Ovary (tissue), 9 donors: ENCODE results near the gene LCOR. TPM values are rescaled to one million over a fixed set of nuclear protein-coding genes. Genes with fewer than 3 reads are reported as not detected.

Source experiments
- DNase-seq, 5 donors: peaks; one replicate each; pipeline ENCODE4 v3.0.0-alpha.2; 2019 to 2020
- H3K27ac ChIP-seq, 2 donors: fragments of 200-600 bp; one replicate each; pipeline versions ENCODE4 v1.5.1 to v1.8.0; 2019 to 2022
- H3K27me3 ChIP-seq: fragments of 200-600 bp; one replicate; pipeline ENCODE4 v1.8.0; 2022
- H3K36me3 ChIP-seq: fragments of 200-600 bp; sonication (generic); one replicate; pipeline ENCODE4 v1.5.1; 2019
- H3K4me1 ChIP-seq: one replicate; pipeline ENCODE4 v1.8.1; 2013; ENCODE audit warnings: mild to moderate bottlenecking, moderate library complexity; ENCODE audit not compliant: insufficient read depth
- H3K4me3 ChIP-seq: fragments of 200-600 bp; sonication (generic); one replicate; pipeline ENCODE4 v1.5.1; 2017
- H3K9me3 ChIP-seq, 2 donors: fragments of 200-600 bp in 1 of 2; sonication (generic) in 1 of 2; one replicate each; pipeline versions ENCODE4 v1.5.1 to v1.8.1; 2013 to 2019; ENCODE audit warnings: mild to moderate bottlenecking in 1 of 2, moderate library complexity in 1 of 2
- EP300 ChIP-seq: sonication (generic); formaldehyde crosslinking; IDR thresholded peaks from one replicate; pipeline ENCODE4 v1.6.1; 2017; ENCODE audit warnings: antibody characterized with exemption
- POLR2A ChIP-seq: fragments of 450-650 bp; IDR thresholded peaks from one replicate; pipeline ENCODE4 v1.6.1; 2017; ENCODE audit warnings: antibody characterized with exemption, mild to moderate bottlenecking, moderate library complexity
- WGBS, 3 donors: extraction: QIAGEN DNeasy Blood & Tissue Kit in 1 of 3; methylation state at CpG; one replicate each; pipeline versions ENCODE4 v1.1.5 to v1.1.7; 2013 to 2017; 5-methylcytosine and 5-hydroxymethylcytosine counted together
- intact Hi-C, 4 donors: fragments of 100-400 bp; cut with DNase I; formaldehyde crosslinking; loops; one replicate each; pipeline versions ENCODE4 v1.11.0 to v1.15.1; 2022 to 2023
- polyA plus RNA-seq, 2 donors: library from polyadenylated mRNA; stranded (reverse); fragments of 200-250 nt in 1 of 2; fragments of 350-450 nt in 1 of 2; fragmentation: Illumina TruSeq in 1 of 2; extraction: RNeasy Lipid Tissue Mini Kit (QIAGEN cat#74804) in 1 of 2; gene quantifications; one replicate each; pipeline ENCODE4 v1.2.3, GENCODE V29; 2013 to 2014
- total RNA-seq, 7 donors: library from RNA; depleted of rRNA in 2 of 7; stranded (reverse); fragments of >200 nt in 2 of 7; fragmentation: NEBNext Ultra II Directional in 3 of 7; extraction: Animal tissue kit (Norgen Biotek cat#: 25700) in 3 of 7; gene quantifications; one replicate each; pipeline versions ENCODE4 v1.1.0 to v1.2.4, GENCODE V29; 2016 to 2023
- TF ChIP-seq, protein P1 (sequence below), 3 donors: fragments of 450-650 bp in 2 of 3; fragments of 200-600 bp in 1 of 3; IDR thresholded peaks; one replicate each; pipeline versions ENCODE4 v1.5.1 to v1.8.0; 2016 to 2022; ENCODE audit warnings: antibody characterized with exemption in 3 of 3, mild to moderate bottlenecking in 1 of 3
- donor health status: DM: no; HTN: no; CAD: no; lungs with moderate emphysema.
- donor health status: DM: no; HTN: no; CAD: no.
- donor health status: Bipolar disorder and iron deficiency.
- donor health status: DM: yes; HTN: yes; CAD: no.
- donor health status: DM: no; HTN: no; CAD: no.
- donor health status: DM: yes; HTN: yes; CAD: no.

LCOR gene
- total and polyA plus RNA-seq, 9 donors, result 4.0 to 44.9 (median 29.8) TPM

DNA sequence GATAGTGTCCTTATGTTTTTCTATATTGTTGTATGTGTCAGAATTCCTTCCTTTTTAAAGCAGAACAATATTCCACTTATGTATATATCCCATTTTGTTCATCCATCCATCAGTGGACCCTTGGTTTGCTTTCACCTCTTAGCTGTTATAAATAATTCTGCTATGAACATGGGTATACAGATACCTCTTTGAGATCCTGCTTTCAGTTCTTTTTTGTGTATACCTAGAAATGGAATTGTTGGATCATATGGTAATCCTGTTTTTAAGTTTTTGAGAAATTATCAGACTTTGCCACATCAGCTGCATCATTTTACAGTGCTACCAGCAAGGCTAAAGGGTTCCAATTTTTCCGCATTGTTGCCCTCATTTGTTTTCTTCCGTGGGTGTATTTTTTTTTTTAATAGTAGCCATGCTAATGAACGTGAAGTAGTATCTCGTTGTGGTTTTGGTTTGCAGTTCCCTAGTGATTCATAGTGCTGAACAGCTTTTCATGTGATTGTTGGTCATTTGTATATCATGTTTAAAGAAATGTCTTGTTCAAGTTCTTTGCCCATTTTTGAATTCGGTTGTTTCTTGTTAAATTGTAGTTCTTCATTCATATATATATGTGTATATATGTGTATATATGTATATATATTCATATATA, 87.8 kb downstream of the LCOR start:
- intact Hi-C loops, result no loop called here
- no peaks in the 10 kb centered on the region for H3K4me1 ChIP-seq
- H3K4me3 ChIP-seq, result no peak overlapping the region
- no peak overlapping the region for H3K27ac ChIP-seq
- H3K9me3 ChIP-seq, result no peaks in the 10 kb centered on the region
- H3K36me3 ChIP-seq, result no peaks in the 10 kb centered on the region
- DNase-seq, result no peak
- TF ChIP-seq, protein P1, sequence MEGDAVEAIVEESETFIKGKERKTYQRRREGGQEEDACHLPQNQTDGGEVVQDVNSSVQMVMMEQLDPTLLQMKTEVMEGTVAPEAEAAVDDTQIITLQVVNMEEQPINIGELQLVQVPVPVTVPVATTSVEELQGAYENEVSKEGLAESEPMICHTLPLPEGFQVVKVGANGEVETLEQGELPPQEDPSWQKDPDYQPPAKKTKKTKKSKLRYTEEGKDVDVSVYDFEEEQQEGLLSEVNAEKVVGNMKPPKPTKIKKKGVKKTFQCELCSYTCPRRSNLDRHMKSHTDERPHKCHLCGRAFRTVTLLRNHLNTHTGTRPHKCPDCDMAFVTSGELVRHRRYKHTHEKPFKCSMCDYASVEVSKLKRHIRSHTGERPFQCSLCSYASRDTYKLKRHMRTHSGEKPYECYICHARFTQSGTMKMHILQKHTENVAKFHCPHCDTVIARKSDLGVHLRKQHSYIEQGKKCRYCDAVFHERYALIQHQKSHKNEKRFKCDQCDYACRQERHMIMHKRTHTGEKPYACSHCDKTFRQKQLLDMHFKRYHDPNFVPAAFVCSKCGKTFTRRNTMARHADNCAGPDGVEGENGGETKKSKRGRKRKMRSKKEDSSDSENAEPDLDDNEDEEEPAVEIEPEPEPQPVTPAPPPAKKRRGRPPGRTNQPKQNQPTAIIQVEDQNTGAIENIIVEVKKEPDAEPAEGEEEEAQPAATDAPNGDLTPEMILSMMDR (IDR thresholded peaks at IDR 0.05), result no peak
- no peak for TF ChIP-seq POLR2A
- no peak for TF ChIP-seq EP300
- 85 to 89% (median 86%) methylated on average over 5 of the region's 5 CpGs for WGBS, 3 donors
- no peaks in the 10 kb centered on the region for H3K27me3 ChIP-seq

DNA sequence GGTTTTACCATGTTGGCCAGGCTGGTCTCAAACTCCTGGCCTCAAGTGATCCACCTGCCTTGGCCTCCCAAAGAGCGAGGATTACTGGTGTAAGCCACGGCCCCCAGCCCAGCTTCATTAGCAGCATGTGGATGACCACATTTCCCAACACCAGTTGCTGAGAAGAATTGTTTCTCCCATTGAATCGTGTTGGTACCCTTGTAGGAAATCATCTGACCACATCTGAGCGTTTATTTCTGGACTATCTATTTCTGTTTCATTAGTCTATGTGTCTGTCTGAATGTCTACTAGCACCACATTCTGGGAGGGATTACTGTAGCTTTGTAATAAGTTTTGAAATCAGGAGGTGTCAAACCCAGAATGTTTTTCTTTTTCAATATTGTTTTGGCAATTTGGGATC, 89.6 kb downstream of the LCOR start:
- 90 to 93% (median 92%) methylated on average over 4 of the region's 4 CpGs for WGBS, 3 donors
- Histone ChIP-seq H3K27me3 (no peaks in the 10 kb centered on the region), H3K27ac (no peak overlapping the region), H3K36me3 (no peaks in the 10 kb centered on the region), H3K4me3 (no peak overlapping the region), H3K9me3 (no peaks in the 10 kb centered on the region), H3K4me1 (no peaks in the 10 kb centered on the region)
- TF ChIP-seq, protein P1 (IDR thresholded peaks at IDR 0.05), result no peak
- TF ChIP-seq EP300 (no peak), POLR2A (no peak)
- intact Hi-C loops, result no loop called here
- no peak for DNase-seq

DNA sequence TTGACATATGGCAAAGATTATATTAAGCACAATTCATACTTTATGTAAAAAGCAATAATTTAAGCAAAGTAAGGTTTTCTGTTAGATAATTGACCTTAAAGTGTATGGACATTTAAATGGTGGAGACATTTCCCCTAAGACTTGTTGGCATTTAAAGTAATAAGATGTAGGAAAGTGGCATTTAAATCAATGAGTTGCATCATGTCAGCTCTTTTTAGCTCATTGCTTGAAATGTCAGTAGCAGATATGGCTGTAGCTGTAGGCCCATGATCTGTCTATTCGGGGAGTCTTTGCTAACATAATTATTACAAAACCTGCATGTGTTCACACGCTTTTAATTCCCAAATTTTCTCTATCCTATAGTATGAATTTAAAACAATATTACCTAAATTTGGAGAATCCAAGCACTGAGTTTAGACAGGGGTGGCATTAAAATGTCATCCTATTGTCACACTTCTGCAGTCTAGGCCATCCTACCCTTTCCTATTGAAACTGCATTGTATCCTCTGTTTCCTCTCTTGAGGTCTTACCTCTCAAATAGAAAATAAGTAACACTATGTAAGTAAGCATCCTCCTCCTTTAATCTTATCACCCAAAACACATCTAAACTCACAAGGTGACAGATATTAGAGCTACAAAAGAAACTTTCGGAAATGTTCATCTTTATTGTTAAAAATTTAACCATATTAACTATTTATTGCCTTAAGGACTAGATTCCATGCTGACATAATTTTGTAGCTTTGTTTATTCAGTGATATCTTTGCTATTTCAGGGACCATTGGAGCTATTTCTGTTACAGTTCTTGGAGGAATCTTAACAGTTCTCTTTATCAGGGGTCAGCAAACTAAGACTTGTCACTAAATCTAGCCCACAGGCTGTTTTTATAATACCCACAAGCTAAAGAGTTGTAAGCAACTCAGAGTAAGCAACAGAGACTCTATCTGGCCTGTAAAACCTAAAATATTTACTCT, 91.2 kb downstream of the LCOR start:
- Histone ChIP-seq H3K27me3 (no peaks in the 10 kb centered on the region), H3K9me3 (no peaks in the 10 kb centered on the region), H3K4me3 (no peak overlapping the region), H3K4me1 (no peaks in the 10 kb centered on the region), H3K27ac (no peak overlapping the region), H3K36me3 (no peaks in the 10 kb centered on the region)
- 82 to 92% (median 83%) methylated on average over 3 of the region's 3 CpGs for WGBS, 3 donors
- TF ChIP-seq EP300 (no peak), POLR2A (no peak)
- TF ChIP-seq, protein P1 (IDR thresholded peaks at IDR 0.05), result no peak
- no peak for DNase-seq
- intact Hi-C loops, result no loop called here

DNA sequence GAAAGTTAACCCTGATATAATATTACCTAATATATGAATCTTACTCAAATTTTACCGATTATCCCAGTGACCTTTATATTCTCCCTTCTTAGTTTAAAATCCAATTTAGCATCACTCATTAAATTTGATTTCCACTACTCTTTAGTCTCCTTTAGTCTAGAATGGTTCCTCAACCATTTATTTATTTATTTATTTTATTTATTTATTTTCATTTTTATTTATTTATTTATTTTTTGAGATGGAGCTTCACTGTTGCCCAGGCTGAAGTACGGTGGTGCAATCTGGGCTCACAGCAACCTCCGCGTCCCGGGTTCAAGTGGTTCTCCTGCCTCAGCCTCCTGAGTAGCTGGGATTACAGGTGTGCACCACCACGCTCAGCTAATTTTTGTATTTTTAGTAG, 92.8 kb downstream of the LCOR start:
- intact Hi-C loops, result no loop called here
- Histone ChIP-seq H3K27me3 (no peaks in the 10 kb centered on the region), H3K9me3 (no peaks in the 10 kb centered on the region), H3K4me1 (no peaks in the 10 kb centered on the region), H3K36me3 (no peaks in the 10 kb centered on the region), H3K27ac (no peak overlapping the region), H3K4me3 (no peak overlapping the region)
- DNase-seq, result no peak
- no peak for TF ChIP-seq POLR2A
- TF ChIP-seq, protein P1 (IDR thresholded peaks at IDR 0.05), result no peak
- TF ChIP-seq EP300, result no peak
- WGBS, 3 donors, result 97 to 98% (median 98%) methylated on average over 6 of the region's 6 CpGs
